ENCODE data around the gene MRPL10.

MRPL10 gene

DNA sequence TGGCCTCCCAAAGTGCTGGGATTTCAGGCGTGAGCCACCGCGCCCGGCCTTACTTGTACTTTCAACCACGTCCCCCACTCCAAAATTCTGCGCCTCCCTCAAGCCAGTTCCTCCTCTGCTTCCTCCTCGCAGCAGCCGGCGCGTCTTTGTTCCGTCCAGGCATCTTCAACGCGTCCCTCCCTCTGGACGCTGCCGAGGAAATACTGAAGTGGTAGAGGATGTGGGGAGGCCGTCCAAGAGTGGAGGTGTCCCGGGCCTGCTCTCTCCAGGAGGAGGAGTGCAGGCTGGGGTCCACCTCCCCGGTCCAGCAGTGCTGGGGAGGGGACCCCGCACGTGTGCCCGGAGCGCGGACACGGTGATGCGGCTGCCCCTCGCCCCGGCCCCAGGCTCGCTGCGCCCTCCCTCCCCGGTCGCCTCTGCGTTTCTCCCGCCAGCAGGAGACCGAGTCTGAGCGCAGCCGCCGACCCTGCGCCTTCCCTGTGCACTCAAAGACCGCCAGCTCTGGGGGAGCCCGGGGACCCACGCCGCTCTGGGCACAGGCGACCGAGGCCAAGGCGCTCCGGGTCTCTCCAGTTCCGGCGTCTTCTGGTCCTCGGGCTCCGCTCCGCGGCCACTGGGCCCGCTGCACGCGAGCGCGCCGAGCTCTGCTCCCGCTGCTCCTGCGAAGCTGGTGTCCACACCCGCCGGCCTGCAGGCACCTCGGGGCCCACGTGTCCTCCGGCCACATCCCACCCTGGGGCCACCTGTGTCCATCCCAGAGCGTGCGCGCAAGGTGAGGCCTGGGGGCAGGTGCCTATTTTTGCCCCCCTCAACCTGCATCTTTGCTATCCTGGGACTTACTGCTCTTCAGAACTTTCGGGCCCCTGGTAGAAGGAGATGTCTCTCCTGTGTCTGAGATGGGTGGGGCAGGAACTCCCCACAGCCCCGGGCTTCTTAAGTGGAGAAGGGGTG is 41.5 kb downstream of the MRPL10 start:
- TF ChIP-seq, protein P1, sequence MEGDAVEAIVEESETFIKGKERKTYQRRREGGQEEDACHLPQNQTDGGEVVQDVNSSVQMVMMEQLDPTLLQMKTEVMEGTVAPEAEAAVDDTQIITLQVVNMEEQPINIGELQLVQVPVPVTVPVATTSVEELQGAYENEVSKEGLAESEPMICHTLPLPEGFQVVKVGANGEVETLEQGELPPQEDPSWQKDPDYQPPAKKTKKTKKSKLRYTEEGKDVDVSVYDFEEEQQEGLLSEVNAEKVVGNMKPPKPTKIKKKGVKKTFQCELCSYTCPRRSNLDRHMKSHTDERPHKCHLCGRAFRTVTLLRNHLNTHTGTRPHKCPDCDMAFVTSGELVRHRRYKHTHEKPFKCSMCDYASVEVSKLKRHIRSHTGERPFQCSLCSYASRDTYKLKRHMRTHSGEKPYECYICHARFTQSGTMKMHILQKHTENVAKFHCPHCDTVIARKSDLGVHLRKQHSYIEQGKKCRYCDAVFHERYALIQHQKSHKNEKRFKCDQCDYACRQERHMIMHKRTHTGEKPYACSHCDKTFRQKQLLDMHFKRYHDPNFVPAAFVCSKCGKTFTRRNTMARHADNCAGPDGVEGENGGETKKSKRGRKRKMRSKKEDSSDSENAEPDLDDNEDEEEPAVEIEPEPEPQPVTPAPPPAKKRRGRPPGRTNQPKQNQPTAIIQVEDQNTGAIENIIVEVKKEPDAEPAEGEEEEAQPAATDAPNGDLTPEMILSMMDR (IDR thresholded peaks at IDR 0.05): no peak

DNA sequence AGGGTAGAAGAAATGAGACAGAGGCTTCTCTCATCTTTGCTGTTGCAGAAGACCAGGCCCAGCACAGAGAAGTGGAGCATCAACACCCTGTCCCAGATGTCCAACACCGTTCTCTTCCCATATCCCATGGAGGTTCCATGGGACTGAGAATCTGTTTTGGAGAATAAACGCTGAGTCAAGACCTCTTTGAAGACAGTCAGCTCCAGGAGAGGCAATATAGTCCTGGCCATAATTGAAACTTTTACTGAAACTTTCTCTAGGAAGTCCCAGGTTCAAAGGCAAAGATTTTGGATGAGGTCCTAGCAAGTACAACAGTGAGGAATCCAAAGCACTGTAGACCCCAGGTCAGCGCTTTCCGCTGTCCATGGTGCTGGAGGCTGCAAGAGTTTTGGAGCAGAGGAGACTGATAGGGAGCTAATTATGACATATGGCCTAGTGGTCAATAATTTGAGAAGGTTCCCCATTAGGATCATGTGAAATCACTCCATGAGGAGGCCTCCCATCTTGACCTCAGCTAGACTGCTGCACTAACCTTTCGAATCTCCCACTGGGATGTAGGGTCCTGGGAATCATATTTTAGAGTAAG is 45.7 kb downstream of the MRPL10 start:
- no peaks in the 10 kb centered on the region for H3K9me3 ChIP-seq
- TF ChIP-seq, protein P1 (IDR thresholded peaks at IDR 0.05): no peak
- peaks cover 96% of the 10 kb centered on the region for H3K27me3 ChIP-seq
- no peaks in the 10 kb centered on the region for H3K36me3 ChIP-seq
- no peak overlapping the region for H3K4me3 ChIP-seq (ENCODE audit: low read depth in 1 of 2, low read length in 1 of 2)
- no peak overlapping the region for H3K27ac ChIP-seq
- no peaks in the 10 kb centered on the region for H3K4me1 ChIP-seq (ENCODE audit: control insufficient read depth in 1 of 2, insufficient read depth in 1 of 2, low read depth in 1 of 2, low read length in 1 of 2)

More for the DNA sequence above, 41.5 kb downstream of the MRPL10 start:
- H3K27ac ChIP-seq: no peak overlapping the region
- no peaks in the 10 kb centered on the region for H3K9me3 ChIP-seq
- H3K4me1 ChIP-seq (ENCODE audit: control insufficient read depth in 1 of 2, insufficient read depth in 1 of 2, low read depth in 1 of 2, low read length in 1 of 2): no peaks in the 10 kb centered on the region
- H3K27me3 ChIP-seq: peaks cover 100% of the 10 kb centered on the region
- H3K36me3 ChIP-seq: no peaks in the 10 kb centered on the region
- H3K4me3 ChIP-seq (ENCODE audit: low read depth in 1 of 2, low read length in 1 of 2): no peak overlapping the region

DNA sequence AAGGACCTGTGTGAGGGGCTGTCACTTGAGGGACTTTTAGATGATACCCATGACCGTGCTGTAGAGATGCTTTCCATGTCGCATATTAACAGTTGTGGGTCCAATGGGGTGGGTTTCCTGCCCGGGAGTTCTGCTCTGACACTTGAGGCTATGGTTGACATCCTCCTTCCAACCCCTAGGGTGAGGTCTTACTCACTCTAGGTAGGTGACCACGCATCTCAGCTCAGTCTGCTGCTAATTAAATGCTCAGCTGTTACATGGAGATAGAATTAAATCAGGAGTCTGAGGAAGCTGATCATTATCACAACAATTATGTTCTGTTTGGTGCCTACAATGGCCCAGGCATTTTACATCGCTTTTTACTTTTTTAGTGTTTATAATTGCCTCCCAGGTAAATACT is 49.9 kb downstream of the MRPL10 start:
- H3K36me3 ChIP-seq: no peaks in the 10 kb centered on the region
- H3K9me3 ChIP-seq: no peaks in the 10 kb centered on the region
- TF ChIP-seq, protein P1 (IDR thresholded peaks at IDR 0.05): no peak
- no peak overlapping the region for H3K4me3 ChIP-seq (ENCODE audit: low read depth in 1 of 2, low read length in 1 of 2)
- H3K27ac ChIP-seq: no peak overlapping the region
- H3K27me3 ChIP-seq: peaks cover 96% of the 10 kb centered on the region
- H3K4me1 ChIP-seq (ENCODE audit: control insufficient read depth in 1 of 2, insufficient read depth in 1 of 2, low read depth in 1 of 2, low read length in 1 of 2): no peaks in the 10 kb centered on the region

DNA sequence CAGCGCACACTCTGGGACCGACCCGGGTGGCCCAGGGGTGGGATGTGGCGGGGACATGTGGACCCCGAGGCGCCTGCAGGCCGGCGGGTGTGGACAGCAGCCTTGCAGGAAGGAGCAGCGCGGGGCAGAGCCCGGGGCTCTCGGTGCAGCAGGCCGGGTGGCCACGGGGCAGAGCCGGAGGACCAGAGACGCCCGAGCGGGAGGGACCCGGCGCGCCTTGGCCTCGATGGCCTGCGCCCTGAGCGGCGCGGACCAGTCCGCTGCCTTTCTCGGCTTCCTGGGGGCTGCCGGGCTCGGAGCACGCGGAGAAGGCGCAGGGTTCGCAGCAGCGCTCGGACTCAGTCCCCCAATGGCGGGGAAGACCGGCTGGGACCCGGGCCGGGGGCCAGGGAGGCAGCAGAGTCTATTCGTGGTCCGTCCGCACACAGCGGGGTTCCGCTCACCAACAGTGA is 53.1 kb downstream of the MRPL10 start:
- H3K4me1 ChIP-seq (ENCODE audit: control insufficient read depth in 1 of 2, insufficient read depth in 1 of 2, low read depth in 1 of 2, low read length in 1 of 2): no peaks in the 10 kb centered on the region
- no peak overlapping the region for H3K4me3 ChIP-seq (ENCODE audit: low read depth in 1 of 2, low read length in 1 of 2)
- no peak overlapping the region for H3K27ac ChIP-seq
- H3K27me3 ChIP-seq: peaks cover 100% of the 10 kb centered on the region
- H3K36me3 ChIP-seq: no peaks in the 10 kb centered on the region
- TF ChIP-seq, protein P1 (IDR thresholded peaks at IDR 0.05): no peak
- H3K9me3 ChIP-seq: no peaks in the 10 kb centered on the region

DNA sequence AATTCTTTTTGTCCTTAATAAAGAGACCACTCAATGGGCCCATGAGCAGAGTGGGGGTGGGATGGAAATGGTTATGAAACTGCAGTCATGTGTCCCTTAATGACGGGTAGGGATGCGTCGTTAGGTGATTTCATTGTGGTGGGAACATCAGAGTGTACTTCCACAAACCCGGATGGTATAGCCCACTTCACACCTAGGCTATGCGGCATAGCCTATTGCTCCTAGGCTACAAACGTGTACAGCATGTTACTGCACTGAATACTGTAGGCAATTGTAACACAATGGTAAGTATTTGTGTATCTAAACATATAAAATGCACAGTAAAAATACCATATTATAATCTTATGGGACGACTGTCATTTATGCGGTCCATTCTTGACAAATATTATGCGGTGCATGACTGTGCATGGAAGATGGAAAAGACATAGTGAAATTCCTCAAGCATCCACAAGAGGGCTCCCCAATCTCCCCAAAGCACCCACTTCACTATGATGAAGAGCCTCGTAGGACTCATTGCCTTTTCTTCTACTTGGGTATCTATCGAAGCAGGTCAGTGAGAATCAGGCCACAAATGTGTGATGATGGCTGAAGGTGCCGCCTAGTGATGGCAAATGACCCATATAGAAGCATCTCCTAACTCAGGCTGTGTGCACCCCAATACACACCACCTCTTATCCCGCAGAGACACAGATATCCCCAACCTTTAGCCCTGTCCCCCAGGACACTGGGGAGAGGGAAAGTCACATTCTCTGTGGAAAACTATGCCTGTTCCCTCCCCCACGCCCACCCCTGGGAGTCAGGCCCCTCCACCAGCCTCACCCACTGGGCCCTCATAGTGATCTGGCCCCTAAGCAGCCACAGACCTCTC is 54.8 kb downstream of the MRPL10 start:
- no peak overlapping the region for H3K27ac ChIP-seq
- no peaks in the 10 kb centered on the region for H3K36me3 ChIP-seq
- TF ChIP-seq, protein P1 (IDR thresholded peaks at IDR 0.05): peak; percentile 67
- no peaks in the 10 kb centered on the region for H3K9me3 ChIP-seq
- peaks cover 98% of the 10 kb centered on the region for H3K27me3 ChIP-seq
- no peaks in the 10 kb centered on the region for H3K4me1 ChIP-seq (ENCODE audit: control insufficient read depth in 1 of 2, insufficient read depth in 1 of 2, low read depth in 1 of 2, low read length in 1 of 2)
- no peak overlapping the region for H3K4me3 ChIP-seq (ENCODE audit: low read depth in 1 of 2, low read length in 1 of 2)
